ENCODE data around the gene S100B. TPM values are rescaled to one million over a fixed set of nuclear protein-coding genes. Genes with fewer than 3 reads are reported as not detected.
"Not testable (repeated sequence)": the region's sequence is repeated elsewhere in the genome, so short reads cannot be mapped to it uniquely, and the experiment has no call there.

Gene S100B
- total and polyA plus RNA-seq, 4 donors: 0.79 to 1.4 (median 1.1) TPM

DNA sequence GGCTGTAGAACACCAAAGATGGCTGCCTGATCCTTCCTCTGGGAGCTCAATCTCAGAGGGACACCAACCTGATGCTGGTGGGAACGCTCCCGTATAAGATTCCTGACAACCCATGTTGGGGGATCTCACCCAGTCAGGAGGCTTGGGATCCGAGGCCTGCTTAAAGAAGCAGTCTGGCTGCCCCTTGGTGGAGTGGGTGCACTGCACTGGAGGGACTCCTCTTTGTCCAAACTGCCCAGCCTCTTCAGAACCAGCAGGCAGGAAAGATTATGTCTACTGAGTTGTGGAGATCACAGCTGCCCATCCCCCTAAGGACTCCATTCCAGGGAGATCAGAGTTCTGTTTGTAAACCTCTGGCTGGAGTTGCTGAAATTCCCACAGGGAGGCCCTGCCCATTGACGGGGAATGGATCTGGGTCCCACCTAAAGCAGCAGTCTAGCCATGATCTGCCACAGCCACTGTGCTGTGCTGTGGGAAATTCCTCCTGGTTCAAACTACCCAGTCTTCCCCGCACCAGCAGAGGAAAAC lies 23.0 kb downstream of the S100B start:
- peaks cover 2 to 9% (median 4%) of the 10 kb centered on the region in 4 donors for H3K9me3 ChIP-seq (ENCODE audit: control insufficient read depth in 4 of 4, low read length in 3 of 4)
- TF ChIP-seq, protein P1, sequence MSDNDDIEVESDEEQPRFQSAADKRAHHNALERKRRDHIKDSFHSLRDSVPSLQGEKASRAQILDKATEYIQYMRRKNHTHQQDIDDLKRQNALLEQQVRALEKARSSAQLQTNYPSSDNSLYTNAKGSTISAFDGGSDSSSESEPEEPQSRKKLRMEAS (IDR thresholded peaks at IDR 0.05): no peak

GRCh38 chr21:46579394-46579793 lies 25.5 kb downstream of the S100B start:
- not testable (repeated sequence) for H3K9ac ChIP-seq (ENCODE audit: low read depth in 1 of 2, low read length in 2 of 2); H3K27ac ChIP-seq (ENCODE audit: low read depth in 1 of 2, low read length in 2 of 2); H3K4me1 ChIP-seq (ENCODE audit: control insufficient read depth in 4 of 4, insufficient read depth in 4 of 4, low read length in 3 of 4); DNase-seq (ENCODE audit: low spot score); H3K9me3 ChIP-seq (ENCODE audit: control insufficient read depth in 4 of 4, low read length in 3 of 4); H3K4me3 ChIP-seq (ENCODE audit: low read depth in 1 of 3, low read length in 3 of 3); H3K36me3 ChIP-seq (ENCODE audit: control insufficient read depth in 4 of 4, insufficient read depth in 3 of 4, low read depth in 1 of 4, low read length in 3 of 4); H3K27me3 ChIP-seq (ENCODE audit: control insufficient read depth in 4 of 4, insufficient read depth in 4 of 4, low read length in 3 of 4)
- WGBS: 98% methylated on average over 2 of the region's 2 CpGs

More for the DNA sequence above, 23.0 kb downstream of the S100B start:
- DNase-seq (ENCODE audit: low spot score): no peak
- WGBS: 94% methylated on average over 5 of the region's 5 CpGs
- Histone ChIP-seq H3K4me1 (ENCODE audit: control insufficient read depth in 4 of 4, insufficient read depth in 4 of 4, low read length in 3 of 4) (no peaks in the 10 kb centered on the region), H3K4me3 (ENCODE audit: low read depth in 1 of 3, low read length in 3 of 3) (no peak overlapping the region), H3K27ac (ENCODE audit: low read depth in 1 of 2, low read length in 2 of 2) (no peak overlapping the region), H3K36me3 (ENCODE audit: control insufficient read depth in 4 of 4, insufficient read depth in 3 of 4, low read depth in 1 of 4, low read length in 3 of 4) (peaks cover 0 to 4% (median 2%) of the 10 kb centered on the region in 4 donors), H3K9ac (ENCODE audit: low read depth in 1 of 2, low read length in 2 of 2) (no peak overlapping the region), H3K27me3 (ENCODE audit: control insufficient read depth in 4 of 4, insufficient read depth in 4 of 4, low read length in 3 of 4) (no peaks in the 10 kb centered on the region)

DNA sequence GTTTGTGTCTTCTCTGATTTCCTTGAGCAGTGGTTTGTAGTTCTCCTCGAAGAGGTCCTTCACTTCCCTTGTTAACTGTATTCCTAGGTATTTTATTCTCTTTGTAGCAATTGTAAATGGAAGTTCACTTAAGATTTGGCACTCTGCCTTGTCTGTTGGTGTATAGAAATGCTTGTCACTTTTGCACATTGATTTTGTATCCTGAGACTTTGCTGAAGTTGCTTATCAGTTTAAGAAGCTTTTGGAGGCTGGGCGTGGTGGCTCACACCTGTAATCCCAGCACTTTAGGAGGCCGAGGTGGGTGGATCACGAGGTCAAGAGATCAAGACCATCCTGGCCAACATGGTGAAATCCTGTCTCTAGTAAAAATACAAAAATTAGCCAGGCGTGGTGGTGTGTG lies 27.1 kb downstream of the S100B start:
- H3K9me3 ChIP-seq (ENCODE audit: control insufficient read depth in 4 of 4, low read length in 3 of 4); H3K4me1 ChIP-seq (ENCODE audit: control insufficient read depth in 4 of 4, insufficient read depth in 4 of 4, low read length in 3 of 4); H3K27me3 ChIP-seq (ENCODE audit: control insufficient read depth in 4 of 4, insufficient read depth in 4 of 4, low read length in 3 of 4); H3K27ac ChIP-seq (ENCODE audit: low read depth in 1 of 2, low read length in 2 of 2); H3K9ac ChIP-seq (ENCODE audit: low read depth in 1 of 2, low read length in 2 of 2); H3K36me3 ChIP-seq (ENCODE audit: control insufficient read depth in 4 of 4, insufficient read depth in 3 of 4, low read depth in 1 of 4, low read length in 3 of 4); H3K4me3 ChIP-seq (ENCODE audit: low read depth in 1 of 3, low read length in 3 of 3); DNase-seq (ENCODE audit: low spot score): not testable (repeated sequence)
- WGBS: 96% methylated on average over 5 of the region's 5 CpGs

- TF ChIP-seq, protein P2, sequence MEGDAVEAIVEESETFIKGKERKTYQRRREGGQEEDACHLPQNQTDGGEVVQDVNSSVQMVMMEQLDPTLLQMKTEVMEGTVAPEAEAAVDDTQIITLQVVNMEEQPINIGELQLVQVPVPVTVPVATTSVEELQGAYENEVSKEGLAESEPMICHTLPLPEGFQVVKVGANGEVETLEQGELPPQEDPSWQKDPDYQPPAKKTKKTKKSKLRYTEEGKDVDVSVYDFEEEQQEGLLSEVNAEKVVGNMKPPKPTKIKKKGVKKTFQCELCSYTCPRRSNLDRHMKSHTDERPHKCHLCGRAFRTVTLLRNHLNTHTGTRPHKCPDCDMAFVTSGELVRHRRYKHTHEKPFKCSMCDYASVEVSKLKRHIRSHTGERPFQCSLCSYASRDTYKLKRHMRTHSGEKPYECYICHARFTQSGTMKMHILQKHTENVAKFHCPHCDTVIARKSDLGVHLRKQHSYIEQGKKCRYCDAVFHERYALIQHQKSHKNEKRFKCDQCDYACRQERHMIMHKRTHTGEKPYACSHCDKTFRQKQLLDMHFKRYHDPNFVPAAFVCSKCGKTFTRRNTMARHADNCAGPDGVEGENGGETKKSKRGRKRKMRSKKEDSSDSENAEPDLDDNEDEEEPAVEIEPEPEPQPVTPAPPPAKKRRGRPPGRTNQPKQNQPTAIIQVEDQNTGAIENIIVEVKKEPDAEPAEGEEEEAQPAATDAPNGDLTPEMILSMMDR (IDR thresholded peaks at IDR 0.05; ENCODE audit: low read depth, low read length, missing input control): no peak
- TF ChIP-seq NR2F2 (IDR thresholded peaks at IDR 0.05): no peak
- WGBS: 93% methylated on average over 1 of the region's 1 CpG
- Histone ChIP-seq H3K9me3 (ENCODE audit: control insufficient read depth in 4 of 4, low read length in 3 of 4) (no peaks in the 10 kb centered on the region), H3K4me3 (ENCODE audit: low read depth in 1 of 3, low read length in 3 of 3) (no peak overlapping the region), H3K9ac (ENCODE audit: low read depth in 1 of 2, low read length in 2 of 2) (no peak overlapping the region), H3K36me3 (ENCODE audit: control insufficient read depth in 4 of 4, insufficient read depth in 3 of 4, low read depth in 1 of 4, low read length in 3 of 4) (peaks cover 4 to 30% (median 21%) of the 10 kb centered on the region in 4 donors), H3K27ac (ENCODE audit: low read depth in 1 of 2, low read length in 2 of 2) (no peak overlapping the region), H3K27me3 (ENCODE audit: control insufficient read depth in 4 of 4, insufficient read depth in 4 of 4, low read length in 3 of 4) (no peaks in the 10 kb centered on the region), H3K4me1 (ENCODE audit: control insufficient read depth in 4 of 4, insufficient read depth in 4 of 4, low read length in 3 of 4) (no peaks in the 10 kb centered on the region)
- DNase-seq (ENCODE audit: low spot score): no peak
These were observed 32.0 kb downstream of the S100B start for GRCh38 chr21:46572850-46573249.

DNA sequence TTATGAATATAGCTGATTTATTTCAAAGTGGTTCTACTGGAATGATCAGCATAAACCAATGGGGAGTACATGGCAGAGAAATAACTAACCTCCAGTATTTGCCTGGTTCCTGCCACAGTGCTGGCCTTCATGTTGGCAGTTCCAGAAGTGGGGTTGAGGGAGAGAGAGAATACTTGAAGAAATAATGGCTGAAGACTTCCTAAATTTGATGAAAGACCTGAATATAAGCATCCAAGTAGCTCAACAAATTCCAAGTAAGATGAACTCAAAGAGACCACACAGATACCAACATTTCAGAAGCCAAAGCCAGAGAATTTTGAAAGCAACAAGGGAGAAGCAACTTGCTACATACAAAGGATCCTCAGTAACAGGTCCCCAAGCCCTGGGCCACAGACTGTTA lies 34.3 kb downstream of the S100B start:
- no peak for TF ChIP-seq FOXA2 (IDR thresholded peaks at IDR 0.05)
- no peak for TF ChIP-seq JUND (IDR thresholded peaks at IDR 0.05)
- no peak for TF ChIP-seq HNF4A (conservative IDR thresholded peaks at IDR 0.05)
- TF ChIP-seq TAF1 (conservative IDR thresholded peaks at IDR 0.05): no peak
- TF ChIP-seq HNF4G (IDR thresholded peaks at IDR 0.05): no peak
- TF ChIP-seq RAD21 (IDR thresholded peaks at IDR 0.05): no peak
- TF ChIP-seq, protein P3, sequence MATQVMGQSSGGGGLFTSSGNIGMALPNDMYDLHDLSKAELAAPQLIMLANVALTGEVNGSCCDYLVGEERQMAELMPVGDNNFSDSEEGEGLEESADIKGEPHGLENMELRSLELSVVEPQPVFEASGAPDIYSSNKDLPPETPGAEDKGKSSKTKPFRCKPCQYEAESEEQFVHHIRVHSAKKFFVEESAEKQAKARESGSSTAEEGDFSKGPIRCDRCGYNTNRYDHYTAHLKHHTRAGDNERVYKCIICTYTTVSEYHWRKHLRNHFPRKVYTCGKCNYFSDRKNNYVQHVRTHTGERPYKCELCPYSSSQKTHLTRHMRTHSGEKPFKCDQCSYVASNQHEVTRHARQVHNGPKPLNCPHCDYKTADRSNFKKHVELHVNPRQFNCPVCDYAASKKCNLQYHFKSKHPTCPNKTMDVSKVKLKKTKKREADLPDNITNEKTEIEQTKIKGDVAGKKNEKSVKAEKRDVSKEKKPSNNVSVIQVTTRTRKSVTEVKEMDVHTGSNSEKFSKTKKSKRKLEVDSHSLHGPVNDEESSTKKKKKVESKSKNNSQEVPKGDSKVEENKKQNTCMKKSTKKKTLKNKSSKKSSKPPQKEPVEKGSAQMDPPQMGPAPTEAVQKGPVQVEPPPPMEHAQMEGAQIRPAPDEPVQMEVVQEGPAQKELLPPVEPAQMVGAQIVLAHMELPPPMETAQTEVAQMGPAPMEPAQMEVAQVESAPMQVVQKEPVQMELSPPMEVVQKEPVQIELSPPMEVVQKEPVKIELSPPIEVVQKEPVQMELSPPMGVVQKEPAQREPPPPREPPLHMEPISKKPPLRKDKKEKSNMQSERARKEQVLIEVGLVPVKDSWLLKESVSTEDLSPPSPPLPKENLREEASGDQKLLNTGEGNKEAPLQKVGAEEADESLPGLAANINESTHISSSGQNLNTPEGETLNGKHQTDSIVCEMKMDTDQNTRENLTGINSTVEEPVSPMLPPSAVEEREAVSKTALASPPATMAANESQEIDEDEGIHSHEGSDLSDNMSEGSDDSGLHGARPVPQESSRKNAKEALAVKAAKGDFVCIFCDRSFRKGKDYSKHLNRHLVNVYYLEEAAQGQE (IDR thresholded peaks at IDR 0.05): no peak
- no peak for TF ChIP-seq ATF3 (IDR thresholded peaks at IDR 0.05)
- no peaks in the 10 kb centered on the region for H3K27me3 ChIP-seq (ENCODE audit: control insufficient read depth in 4 of 4, insufficient read depth in 4 of 4, low read length in 3 of 4)
- H3K36me3 ChIP-seq (ENCODE audit: control insufficient read depth in 4 of 4, insufficient read depth in 3 of 4, low read depth in 1 of 4, low read length in 3 of 4): peaks cover 6 to 52% (median 31%) of the 10 kb centered on the region in 4 donors
- H3K4me3 ChIP-seq (ENCODE audit: low read depth in 1 of 3, low read length in 3 of 3): no peak overlapping the region
- H3K9ac ChIP-seq (ENCODE audit: low read depth in 1 of 2, low read length in 2 of 2): no peak overlapping the region
- no peaks in the 10 kb centered on the region for H3K4me1 ChIP-seq (ENCODE audit: control insufficient read depth in 4 of 4, insufficient read depth in 4 of 4, low read length in 3 of 4)
- no peak for DNase-seq (ENCODE audit: low spot score)
- no peaks in the 10 kb centered on the region for H3K9me3 ChIP-seq (ENCODE audit: control insufficient read depth in 4 of 4, low read length in 3 of 4)
- no peak overlapping the region for H3K27ac ChIP-seq (ENCODE audit: low read depth in 1 of 2, low read length in 2 of 2)
